Smooth muscle cell (in vitro differentiated cells): Measurements from ENCODE around the gene NOVA2. TPM values are rescaled to one million over a fixed set of nuclear protein-coding genes. Genes with fewer than 3 reads are reported as not detected.

Source experiments
- DNase-seq: peaks from one replicate; lab custom pipeline; 2025; ENCODE audit not compliant: unreplicated experiment; lab: John Stamatoyannopoulos, UW
- H2AFZ ChIP-seq: fragments of 200-600 bp; sonication (generic); 2 replicates; pipeline ENCODE4 v1.6.0; 2016; ENCODE audit warnings: antibody characterized with exemption, low read depth, mild to moderate bottlenecking
- H3F3A ChIP-seq: fragments of 200-600 bp; sonication (generic); 2 replicates; pipeline ENCODE4 v1.6.0; 2017; ENCODE audit warnings: antibody characterized with exemption, low read depth
- H3K27ac ChIP-seq: fragments of 200-600 bp; sonication (generic); 2 replicates; pipeline ENCODE4 v1.5.1; 2016; ENCODE audit warnings: low read depth, mild to moderate bottlenecking
- H3K27me3 ChIP-seq: fragments of 200-600 bp; sonication (generic); 2 replicates; pipeline ENCODE4 v1.6.1; 2016; ENCODE audit warnings: low read depth, mild to moderate bottlenecking
- H3K36me3 ChIP-seq: fragments of 200-600 bp; sonication (generic); 2 replicates; pipeline ENCODE4 v1.5.1; 2016; ENCODE audit warnings: low read depth
- H3K4me1 ChIP-seq: fragments of 200-600 bp; sonication (generic); 2 replicates; pipeline ENCODE4 v1.5.1; 2016; ENCODE audit warnings: low read depth
- H3K4me2 ChIP-seq: fragments of 200-600 bp; sonication (generic); 2 replicates; pipeline ENCODE4 v1.6.0; 2016; ENCODE audit warnings: mild to moderate bottlenecking
- H3K4me3 ChIP-seq: fragments of 200-600 bp; sonication (generic); 2 replicates; pipeline ENCODE4 v1.5.1; 2016; ENCODE audit warnings: mild to moderate bottlenecking
- H3K79me2 ChIP-seq: fragments of 200-600 bp; sonication (generic); 2 replicates; pipeline ENCODE4 v1.6.0; 2016; ENCODE audit warnings: low read depth, mild to moderate bottlenecking
- H3K9ac ChIP-seq: fragments of 200-600 bp; sonication (generic); 2 replicates; pipeline ENCODE4 v1.6.0; 2016; ENCODE audit warnings: low read depth
- H3K9me3 ChIP-seq: fragments of 200-600 bp; sonication (generic); replicated peaks from 2 replicates; pipeline ENCODE4 v1.5.1; 2016; ENCODE audit warnings: low read depth
- H4K20me1 ChIP-seq: fragments of 200-600 bp; sonication (generic); 2 replicates; pipeline ENCODE4 v1.6.0; 2016; ENCODE audit warnings: low read depth
- WGBS: methylation state at CpG from one replicate; pipeline ENCODE4 v1.1.7; 2016; ENCODE audit warnings: low lambda C conversion rate; 5-methylcytosine and 5-hydroxymethylcytosine counted together
- polyA plus RNA-seq: library from polyadenylated mRNA; unstranded; fragments of >200 nt; fragmentation: Nextera tagmentation; extraction: Ambion mirVana; gene quantifications from 2 replicates; pipeline ENCODE4 v1.2.1, GENCODE V29; 2016
- total RNA-seq: library from RNA; depleted of rRNA; stranded (reverse); fragments of >200 nt; gene quantifications from 2 replicates; pipeline ENCODE4 v1.2.3, GENCODE V29; 2014
- TF ChIP-seq, protein P1 (sequence below): fragments of 200-600 bp; sonication (generic); IDR thresholded peaks from 2 replicates; pipeline ENCODE4 v1.5.1; 2017; ENCODE audit warnings: borderline replicate concordance, mild to moderate bottlenecking, antibody characterized with exemption; ENCODE audit not compliant: insufficient read depth, poor library complexity, severe bottlenecking

Gene NOVA2
- total and polyA plus RNA-seq, 2 experiments from 2014 or later: 0.04 to 0.24 TPM

DNA sequence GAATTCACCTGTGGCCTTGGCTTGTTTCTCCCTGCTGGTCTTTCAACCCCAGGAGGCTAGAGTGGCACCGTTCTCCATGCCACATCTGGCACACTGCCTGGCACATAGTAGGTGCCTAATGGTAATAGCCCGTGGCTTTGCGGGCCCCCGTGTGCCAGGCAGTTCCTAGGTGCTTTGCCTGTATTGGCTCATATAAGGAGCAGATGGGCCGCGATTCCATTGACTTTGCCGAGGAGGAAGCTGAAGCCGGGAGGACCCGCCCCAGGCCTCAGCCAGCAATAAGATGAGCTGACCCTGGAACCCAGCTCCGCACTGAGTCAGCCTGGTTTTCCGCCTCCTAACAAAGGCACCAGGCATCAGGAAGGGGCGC is 48.4 kb upstream of the NOVA2 start:
- H3K4me3 ChIP-seq: no peak overlapping the region
- H3K4me2 ChIP-seq: no peak overlapping the region
- DNase-seq: no peak
- no peak overlapping the region for H3K27ac ChIP-seq
- no peaks in the 10 kb centered on the region for H3F3A ChIP-seq
- H2AFZ ChIP-seq: no peak overlapping the region
- H3K9ac ChIP-seq: no peak overlapping the region
- TF ChIP-seq, protein P1, sequence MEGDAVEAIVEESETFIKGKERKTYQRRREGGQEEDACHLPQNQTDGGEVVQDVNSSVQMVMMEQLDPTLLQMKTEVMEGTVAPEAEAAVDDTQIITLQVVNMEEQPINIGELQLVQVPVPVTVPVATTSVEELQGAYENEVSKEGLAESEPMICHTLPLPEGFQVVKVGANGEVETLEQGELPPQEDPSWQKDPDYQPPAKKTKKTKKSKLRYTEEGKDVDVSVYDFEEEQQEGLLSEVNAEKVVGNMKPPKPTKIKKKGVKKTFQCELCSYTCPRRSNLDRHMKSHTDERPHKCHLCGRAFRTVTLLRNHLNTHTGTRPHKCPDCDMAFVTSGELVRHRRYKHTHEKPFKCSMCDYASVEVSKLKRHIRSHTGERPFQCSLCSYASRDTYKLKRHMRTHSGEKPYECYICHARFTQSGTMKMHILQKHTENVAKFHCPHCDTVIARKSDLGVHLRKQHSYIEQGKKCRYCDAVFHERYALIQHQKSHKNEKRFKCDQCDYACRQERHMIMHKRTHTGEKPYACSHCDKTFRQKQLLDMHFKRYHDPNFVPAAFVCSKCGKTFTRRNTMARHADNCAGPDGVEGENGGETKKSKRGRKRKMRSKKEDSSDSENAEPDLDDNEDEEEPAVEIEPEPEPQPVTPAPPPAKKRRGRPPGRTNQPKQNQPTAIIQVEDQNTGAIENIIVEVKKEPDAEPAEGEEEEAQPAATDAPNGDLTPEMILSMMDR: no peak
- H3K36me3 ChIP-seq: no peaks in the 10 kb centered on the region
- H3K9me3 ChIP-seq: no peaks in the 10 kb centered on the region
- H3K27me3 ChIP-seq: no peaks in the 10 kb centered on the region
- H3K79me2 ChIP-seq: no peaks in the 10 kb centered on the region
- 94% methylated on average over 12 of the region's 12 CpGs for WGBS
- H3K4me1 ChIP-seq: no peaks in the 10 kb centered on the region
- H4K20me1 ChIP-seq: no peaks in the 10 kb centered on the region

DNA sequence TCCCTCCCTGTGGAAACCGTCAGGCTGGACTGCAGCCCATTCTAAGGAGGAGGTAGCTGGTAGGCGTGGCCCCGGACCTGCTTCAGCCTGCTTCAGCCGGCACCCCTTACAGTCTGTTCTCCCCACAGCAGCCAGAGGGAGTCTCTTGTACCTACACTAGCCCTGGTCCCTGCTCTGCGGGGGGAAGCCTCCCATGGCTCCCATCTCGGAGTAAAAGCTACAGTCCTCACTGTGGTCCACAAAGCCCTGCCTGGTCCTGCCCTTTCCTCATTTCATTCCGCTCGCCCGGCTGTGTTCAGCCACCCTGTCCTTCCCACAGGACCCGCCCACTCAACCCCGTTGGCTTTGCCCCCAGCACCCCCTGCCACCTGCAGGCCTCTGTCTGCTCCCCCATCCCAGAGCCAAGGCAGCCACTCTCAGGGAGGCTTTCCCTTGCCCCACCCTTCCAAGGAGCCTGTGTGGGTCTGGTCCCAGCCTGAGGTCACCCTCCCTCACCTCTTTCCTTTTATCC is 47.9 kb upstream of the NOVA2 start:
- 90% methylated on average over 11 of the region's 11 CpGs for WGBS
- Histone ChIP-seq H3K79me2 (no peaks in the 10 kb centered on the region), H4K20me1 (peaks cover under 1% of the 10 kb centered on the region), H2AFZ (no peak overlapping the region), H3K9ac (no peak overlapping the region), H3K4me1 (no peaks in the 10 kb centered on the region), H3F3A (no peaks in the 10 kb centered on the region), H3K9me3 (no peaks in the 10 kb centered on the region), H3K36me3 (no peaks in the 10 kb centered on the region), H3K4me3 (no peak overlapping the region), H3K27me3 (no peaks in the 10 kb centered on the region), H3K27ac (no peak overlapping the region), H3K4me2 (no peak overlapping the region)
- no peak for DNase-seq
- TF ChIP-seq, protein P1: no peak

DNA sequence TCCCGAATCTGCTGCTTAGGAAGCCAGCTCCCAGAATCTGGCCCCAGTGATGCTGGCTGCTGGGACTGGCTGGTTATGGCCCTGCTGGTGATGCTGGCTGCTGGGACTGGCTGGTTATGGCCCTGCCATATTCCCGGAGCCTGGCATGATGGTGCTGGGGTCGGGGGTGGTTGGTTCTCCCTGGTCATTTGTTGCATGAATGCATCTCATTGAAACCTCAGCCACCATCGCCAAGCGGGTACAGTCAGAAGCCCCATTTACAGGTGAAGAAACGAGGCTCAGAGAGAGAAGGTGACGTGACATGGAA is 47.1 kb upstream of the NOVA2 start:
- no peaks in the 10 kb centered on the region for H3K79me2 ChIP-seq
- H2AFZ ChIP-seq: no peak overlapping the region
- H3K9ac ChIP-seq: no peak overlapping the region
- 95% methylated on average over 7 of the region's 7 CpGs for WGBS
- peaks cover 8% of the 10 kb centered on the region for H3K27me3 ChIP-seq
- peaks cover 9% of the 10 kb centered on the region for H4K20me1 ChIP-seq
- H3K4me3 ChIP-seq: no peak overlapping the region
- no peaks in the 10 kb centered on the region for H3K9me3 ChIP-seq
- TF ChIP-seq, protein P1: no peak
- H3F3A ChIP-seq: no peaks in the 10 kb centered on the region
- no peak overlapping the region for H3K27ac ChIP-seq
- no peak overlapping the region for H3K4me2 ChIP-seq
- no peaks in the 10 kb centered on the region for H3K36me3 ChIP-seq
- no peaks in the 10 kb centered on the region for H3K4me1 ChIP-seq
- DNase-seq: no peak

DNA sequence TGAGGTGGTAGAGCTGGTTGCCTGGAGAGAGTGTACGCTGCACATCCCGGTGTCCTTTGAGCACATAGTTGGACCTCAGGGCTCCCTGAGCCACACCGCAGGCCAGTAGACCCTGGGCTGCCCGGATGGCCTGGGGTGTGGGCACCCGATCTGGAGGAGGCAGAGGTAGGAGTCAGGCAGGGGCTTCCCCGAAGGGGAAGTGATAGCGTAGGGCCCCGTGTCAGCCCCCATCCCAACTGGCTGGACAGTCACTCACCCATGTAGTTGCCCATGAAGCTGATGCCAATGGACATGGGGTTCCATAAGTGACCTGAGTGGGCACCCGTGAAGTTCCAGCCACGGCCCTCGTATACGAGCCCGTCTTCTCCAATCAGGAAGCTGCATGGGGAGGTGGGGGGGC is 45.6 kb upstream of the NOVA2 start:
- peaks cover 22% of the 10 kb centered on the region for H4K20me1 ChIP-seq
- no peak for DNase-seq
- no peak overlapping the region for H3K9ac ChIP-seq
- H2AFZ ChIP-seq: no peak overlapping the region
- TF ChIP-seq, protein P1: no peak
- H3K27ac ChIP-seq: no peak overlapping the region
- H3F3A ChIP-seq: no peaks in the 10 kb centered on the region
- 95% methylated on average over 13 of the region's 13 CpGs for WGBS
- H3K4me1 ChIP-seq: peaks cover 4% of the 10 kb centered on the region
- H3K27me3 ChIP-seq: peaks cover 23% of the 10 kb centered on the region
- no peaks in the 10 kb centered on the region for H3K79me2 ChIP-seq
- H3K4me3 ChIP-seq: no peak overlapping the region
- no peak overlapping the region for H3K4me2 ChIP-seq
- H3K36me3 ChIP-seq: no peaks in the 10 kb centered on the region
- H3K9me3 ChIP-seq: no peaks in the 10 kb centered on the region
